GM23338 (cell line): Measurements from ENCODE around the gene VASN. TPM values are rescaled to one million over a fixed set of nuclear protein-coding genes. Genes with fewer than 3 reads are reported as not detected.

Experiments used
- ATAC-seq: fragments of 200-7000 bp; cut with Tn5 transposase; 3 replicates; pipeline ENCODE4 v1.9.1; 2020
- DNase-seq: peaks from one replicate; pipeline ENCODE4 v3.0.0-alpha.2; 2015; ENCODE audit warnings: low spot score
- H2AFZ ChIP-seq: fragments of 200-600 bp; sonication (generic); 2 replicates; pipeline ENCODE4 v1.8.0; 2016; ENCODE audit warnings: antibody characterized with exemption, mild to moderate bottlenecking, moderate library complexity
- H3F3A ChIP-seq: fragments of 200-600 bp; sonication (generic); replicated peaks from 2 replicates; pipeline ENCODE4 v1.8.0; 2017; ENCODE audit warnings: antibody characterized with exemption, mixed run types, low read depth
- H3K27ac ChIP-seq: fragments of 200-600 bp; sonication (generic); 2 replicates; pipeline ENCODE4 v1.6.1; 2016; ENCODE audit warnings: low read depth
- H3K27me3 ChIP-seq: fragments of 200-600 bp; sonication (generic); 2 replicates; pipeline ENCODE4 v1.8.0; 2016; ENCODE audit warnings: mild to moderate bottlenecking, mixed run types, moderate library complexity; ENCODE audit not compliant: insufficient read depth
- H3K36me3 ChIP-seq: fragments of 200-600 bp; sonication (generic); 2 replicates; pipeline ENCODE4 v1.8.0; 2016; ENCODE audit warnings: mild to moderate bottlenecking; ENCODE audit not compliant: insufficient read depth
- H3K4me1 ChIP-seq: fragments of 200-600 bp; sonication (generic); 2 replicates; pipeline ENCODE4 v1.8.0; 2016; ENCODE audit warnings: mild to moderate bottlenecking, moderate library complexity; ENCODE audit not compliant: insufficient read depth
- H3K4me2 ChIP-seq: fragments of 200-600 bp; sonication (generic); 2 replicates; pipeline ENCODE4 v1.7.1; 2017; ENCODE audit warnings: mixed run types
- H3K4me3 ChIP-seq: fragments of 200-600 bp; sonication (generic); 2 replicates; pipeline ENCODE4 v1.6.1; 2016; ENCODE audit warnings: mixed run types
- H3K79me2 ChIP-seq: fragments of 200-600 bp; sonication (generic); replicated peaks from 2 replicates; pipeline ENCODE4 v1.8.0; 2017; ENCODE audit warnings: mild to moderate bottlenecking; ENCODE audit not compliant: insufficient read depth
- H3K9me2 ChIP-seq: fragments of 200-600 bp; sonication (generic); 2 replicates; pipeline ENCODE4 v1.8.0; 2017; ENCODE audit not compliant: insufficient read depth
- H4K20me1 ChIP-seq: fragments of 200-600 bp; sonication (generic); replicated peaks from 2 replicates; pipeline ENCODE4 v1.8.0; 2017; ENCODE audit warnings: mild to moderate bottlenecking; ENCODE audit not compliant: insufficient read depth
- H3K27ac Mint-ChIP-seq: 2 replicates; pipeline ENCODE4 v1.8.0; 2020; ENCODE audit warnings: inconsistent platforms, mild to moderate bottlenecking, moderate library complexity, mixed read lengths
- H3K27me3 Mint-ChIP-seq: 3 replicates; pipeline ENCODE4 v1.8.0; 2022; ENCODE audit warnings: low read depth, mild to moderate bottlenecking, moderate library complexity, mixed read lengths, inconsistent platforms; ENCODE audit not compliant: insufficient read depth, poor library complexity
- H3K36me3 Mint-ChIP-seq: 3 replicates; pipeline ENCODE4 v1.8.0; 2021; ENCODE audit warnings: low read depth, mild to moderate bottlenecking, inconsistent platforms, moderate library complexity, mixed read lengths
- H3K4me1 Mint-ChIP-seq: 3 replicates; pipeline ENCODE4 v1.8.0; 2020; ENCODE audit warnings: mild to moderate bottlenecking, inconsistent platforms, mixed read lengths
- H3K4me3 Mint-ChIP-seq: 3 replicates; pipeline ENCODE4 v1.8.0; 2021; ENCODE audit warnings: moderate library complexity, mild to moderate bottlenecking, inconsistent platforms, mixed read lengths
- H3K9me3 Mint-ChIP-seq: 3 replicates; pipeline ENCODE4 v1.8.0; 2020; ENCODE audit warnings: moderate library complexity, mild to moderate bottlenecking, inconsistent platforms, mixed read lengths
- CREB1 ChIP-seq: fragments of 250-450 bp; sonication (Bioruptor Pico); IDR thresholded peaks from 2 replicates; pipeline ENCODE4 v1.5.0; 2020; ENCODE audit warnings: low read depth, mild to moderate bottlenecking, moderate library complexity
- CTCF ChIP-seq, 2 experiments: fragments of 200-600 bp in 1 of 2; sonication (generic) in 1 of 2; conservative IDR thresholded peaks; 2 replicates each; pipeline versions ENCODE4 v1.5.1 to v1.6.1; 2016 to 2017; ENCODE audit warnings: antibody characterized with exemption in 2 of 2, low read depth in 2 of 2, mild to moderate bottlenecking in 2 of 2, moderate library complexity in 1 of 2
- EZH2phosphoT487 ChIP-seq: fragments of 200-600 bp; sonication (generic); IDR thresholded peaks from one replicate; pipeline ENCODE4 v1.8.1; 2018; ENCODE audit warnings: antibody characterized with exemption; ENCODE audit not compliant: unreplicated experiment
- JUNB ChIP-seq: IDR thresholded peaks from one replicate; pipeline ENCODE4 v1.6.1; 2016; ENCODE audit warnings: antibody characterized with exemption; ENCODE audit not compliant: unreplicated experiment
- POLR2AphosphoS5 ChIP-seq: IDR thresholded peaks from 2 replicates; pipeline ENCODE4 v1.6.1; 2016; ENCODE audit warnings: antibody characterized with exemption, low read depth
- REST ChIP-seq: IDR thresholded peaks from one replicate; pipeline ENCODE4 v1.6.1; 2018; ENCODE audit warnings: antibody characterized with exemption; ENCODE audit not compliant: unreplicated experiment
- STAT1 ChIP-seq: IDR thresholded peaks from one replicate; pipeline ENCODE4 v1.6.1; 2016; ENCODE audit warnings: antibody characterized with exemption; ENCODE audit not compliant: unreplicated experiment
- ZNF114 ChIP-seq: fragments of 250-450 bp; sonication (Bioruptor Pico); IDR thresholded peaks from 2 replicates; pipeline ENCODE4 v1.5.0; 2020; ENCODE audit warnings: mild to moderate bottlenecking, moderate library complexity
- ZNF331 ChIP-seq: fragments of 250-450 bp; sonication (Bioruptor Pico); IDR thresholded peaks from 2 replicates; pipeline ENCODE4 v1.5.0; 2020; ENCODE audit warnings: low read depth, mild to moderate bottlenecking, moderate library complexity
- ZNF462 ChIP-seq: fragments of 250-450 bp; sonication (Bioruptor Pico); IDR thresholded peaks from 2 replicates; pipeline ENCODE4 v1.5.0; 2020; ENCODE audit warnings: mild to moderate bottlenecking, moderate library complexity
- polyA plus RNA-seq: library from polyadenylated mRNA; unstranded; fragments of >200 nt; fragmentation: Nextera tagmentation; extraction: Ambion mirVana; gene quantifications from 2 replicates; pipeline ENCODE4 v1.2.1, GENCODE V29; 2016
- total RNA-seq: library from RNA; depleted of rRNA; stranded (reverse); fragments of >200 nt; shearing (Covaris generic); gene quantifications from 2 replicates; pipeline ENCODE4 v1.2.3, GENCODE V29; 2014

Gene VASN
- total and polyA plus RNA-seq, 2 experiments from 2014 or later = 8.0 to 15.5 TPM

GRCh38 chr16:4339909-4340308, 31.7 kb upstream of the VASN start:
- peaks cover 25% of the 10 kb centered on the region for H3K36me3 Mint-ChIP-seq
- Histone ChIP-seq H3K4me3 (no peak overlapping the region), H3K27me3 (no peaks in the 10 kb centered on the region), H2AFZ (no peak overlapping the region), H3K79me2 (peaks cover 25% of the 10 kb centered on the region), H3K4me2 (no peak overlapping the region), H3F3A (peaks cover 30% of the 10 kb centered on the region; the same call in 1 of the 2 replicates), H3K4me1 (no peaks in the 10 kb centered on the region), H3K9me2 (no peaks in the 10 kb centered on the region), H4K20me1 (peaks cover 25% of the 10 kb centered on the region), H3K36me3 (no peaks in the 10 kb centered on the region; the same call in 1 of the 2 replicates), H3K27ac (peak overlapping the region; percentile 66; the same call in 1 of the 2 replicates)
- TF ChIP-seq ZNF462 (CRISPR knock-in tag) (no peak), POLR2AphosphoS5 (no peak), ZNF114 (CRISPR knock-in tag) (no peak), ZNF331 (CRISPR knock-in tag) (no peak), JUNB (no peak), CREB1 (CRISPR knock-in tag) (no peak), EZH2phosphoT487 (no peak), CTCF (conservative IDR thresholded peaks at IDR 0.05; ENCODE audit: low read depth in 2 of 2) (no peak), REST (no peak), STAT1 (no peak)
- peaks cover 28% of the 10 kb centered on the region for H3K27me3 Mint-ChIP-seq
- H3K9me3 Mint-ChIP-seq = peaks cover 11% of the 10 kb centered on the region
- no peak for DNase-seq
- ATAC-seq = no peak
- peaks cover 2% of the 10 kb centered on the region; the same call in 1 of the 3 replicates for H3K4me1 Mint-ChIP-seq
- H3K27ac Mint-ChIP-seq = no peak overlapping the region
- H3K4me3 Mint-ChIP-seq = no peak overlapping the region
